NB4 (cell line): ENCODE data around the gene SEPTIN6.

ENCODE experiments used
- DNase-seq: peaks from one replicate; pipeline ENCODE4 v3.0.0; 2010; ENCODE audit warnings: low read depth
- H3K4me3 ChIP-seq: one replicate; pipeline ENCODE4 v1.5.1; 2011; ENCODE audit warnings: mild to moderate bottlenecking, low read depth, low read length, moderate library complexity
- CTCF ChIP-seq: IDR thresholded peaks from one replicate; pipeline ENCODE4 v1.5.1; 2012; ENCODE audit warnings: low read depth, low read length
- MAX ChIP-seq: IDR thresholded peaks from 2 replicates; pipeline ENCODE4 v1.6.1; 2011; ENCODE audit warnings: low read depth, low read length
- MYC ChIP-seq: IDR thresholded peaks from 2 replicates; pipeline ENCODE4 v1.6.1; 2011; ENCODE audit warnings: low read depth, low read length
- POLR2A ChIP-seq: IDR thresholded peaks from 2 replicates; pipeline ENCODE4 v1.6.1; 2011; ENCODE audit warnings: mild to moderate bottlenecking; ENCODE audit not compliant: insufficient read length; ENCODE audit errors: extremely low read depth

The SEPTIN6 gene

GRCh38 chrX:119694601-119695534 is 1.9 kb upstream of the SEPTIN6 start:
- H3K4me3 ChIP-seq: no peak overlapping the region
- no peak for TF ChIP-seq MAX
- TF ChIP-seq POLR2A: no peak
- TF ChIP-seq CTCF: no peak
- no peak for TF ChIP-seq MYC
- DNase-seq: no peak

DNA sequence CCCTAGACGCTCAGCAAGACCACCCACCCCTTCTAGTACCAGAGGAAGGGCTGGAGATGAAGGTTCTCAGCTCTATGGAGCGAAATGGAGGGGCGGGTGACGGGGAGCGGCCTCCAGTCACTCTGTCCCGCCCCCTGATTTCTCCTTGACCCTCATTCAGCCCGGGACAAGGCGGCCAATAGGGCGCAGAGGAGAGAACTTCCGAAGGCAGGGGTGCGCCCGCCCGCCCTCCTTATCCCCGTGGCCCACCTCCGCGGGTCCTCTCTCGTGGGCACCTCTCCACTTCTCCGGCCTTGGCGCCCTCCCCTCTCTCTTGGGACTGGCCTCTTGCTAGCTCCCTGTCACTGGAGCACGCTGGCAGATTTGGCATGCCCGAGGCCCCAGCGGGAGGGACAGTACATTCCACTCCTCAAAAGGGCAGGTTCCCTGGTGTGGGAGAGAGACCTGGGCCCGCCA is 1.1 kb upstream of the SEPTIN6 start:
- DNase-seq: no peak
- TF ChIP-seq MAX: no peak
- TF ChIP-seq CTCF: no peak
- TF ChIP-seq POLR2A: no peak
- no peak for TF ChIP-seq MYC
- no peak overlapping the region for H3K4me3 ChIP-seq

- no peak for TF ChIP-seq MAX
- TF ChIP-seq MYC: no peak
- TF ChIP-seq CTCF: no peak
- no peak for TF ChIP-seq POLR2A
- H3K4me3 ChIP-seq: peak overlapping the region; percentile 84
- DNase-seq: peak; percentile 73
Observed at GRCh38 chrX:119692191-119693039, 553 bp downstream of the SEPTIN6 start.

DNA sequence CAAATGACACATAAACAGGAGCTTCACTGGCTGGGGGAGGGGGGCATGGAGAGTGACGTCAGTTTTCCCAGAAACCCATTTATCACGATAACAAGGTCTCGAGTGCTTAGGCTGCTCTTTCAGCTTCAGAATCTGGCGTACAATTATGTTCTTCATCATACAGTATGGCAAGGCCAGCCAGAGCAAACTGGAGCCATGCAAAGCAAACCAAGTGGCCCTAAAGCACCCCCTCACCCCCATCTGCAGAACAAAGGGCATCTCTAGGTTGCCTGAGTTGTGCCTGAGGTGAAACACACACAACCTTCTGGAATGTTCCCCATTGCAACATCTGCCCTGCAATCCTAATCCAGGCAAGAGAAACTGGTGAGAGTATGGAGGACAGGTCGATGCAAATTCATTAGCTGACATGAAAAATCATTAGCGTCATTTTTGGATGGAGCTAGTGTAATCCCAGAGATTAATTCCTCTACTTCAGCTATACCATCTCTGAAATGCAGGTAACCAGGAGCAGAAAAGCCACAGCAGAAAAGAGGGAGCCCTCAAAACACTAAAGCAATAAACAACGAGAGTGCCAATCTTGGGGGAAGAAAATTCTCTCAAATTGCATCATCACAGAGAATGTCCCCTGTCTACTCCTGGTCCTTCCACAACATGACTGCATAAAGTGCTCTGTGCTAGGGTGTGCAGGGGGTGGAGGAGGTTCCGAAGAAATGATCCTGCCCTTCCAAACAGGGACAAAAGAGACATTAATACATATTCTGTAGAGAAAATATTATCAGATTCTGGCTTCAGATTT is 1.8 kb downstream of the SEPTIN6 start:
- DNase-seq: peak; percentile 33
- peak overlapping the region; percentile 84 for H3K4me3 ChIP-seq
- TF ChIP-seq MAX (no peak), POLR2A (no peak), CTCF (no peak), MYC (no peak)

- DNase-seq: no peak
- TF ChIP-seq MYC (no peak), MAX (no peak), CTCF (no peak)
- no peak overlapping the region for H3K4me3 ChIP-seq
Observed at GRCh38 chrX:119688911-119689321, 4.1 kb downstream of the SEPTIN6 start.
